IMR-90 (cell line): ENCODE measurements around the gene SPEG. TPM values are rescaled to one million over a fixed set of nuclear protein-coding genes. Genes with fewer than 3 reads are reported as not detected.

Experiments used
- polyA plus RNA-seq, 3 experiments: library from polyadenylated mRNA; depleted of rRNA; stranded (reverse); fragments of >200 nt; gene quantifications; 2 replicates each; pipeline ENCODE4 v1.2.3, GENCODE V29; 2012; ENCODE audit warnings: low replicate concordance in 1 of 3
- total RNA-seq: library from RNA; depleted of rRNA; stranded (reverse); fragments of >200 nt; gene quantifications from 2 replicates; pipeline ENCODE4 v1.2.3, GENCODE V29; 2012; rRNA removed

The SPEG gene
- total and polyA plus RNA-seq, 2 of the 4 experiments (the other 2 are of a cell fraction): 6.8 to 81.6 TPM

Other genes with a start within 250 kb of the SPEG start
- 21.9 and 25.5 TPM in 2 replicates for gene ZFAND2B, start 228.1 kb upstream of the SPEG start, total RNA-seq
- 38.3 and 43.0 TPM in 2 replicates for gene ZFAND2B, start 228.1 kb upstream of the SPEG start, polyA plus RNA-seq (2012; rRNA removed)
- gene ABCB6, start 215.9 kb upstream of the SPEG start, total RNA-seq: 10.8 and 12.5 TPM in 2 replicates
- 24.3 and 24.7 TPM in 2 replicates for gene ABCB6, start 215.9 kb upstream of the SPEG start, polyA plus RNA-seq (2012; rRNA removed)
- 27.8 and 35.1 TPM in 2 replicates for gene ATG9A, start 205.2 kb upstream of the SPEG start, total RNA-seq
- 58.3 and 59.7 TPM in 2 replicates for gene ATG9A, start 205.2 kb upstream of the SPEG start, polyA plus RNA-seq (2012; rRNA removed)
- gene ANKZF1, start 205.0 kb upstream of the SPEG start, total RNA-seq: 18.3 and 18.6 TPM in 2 replicates
- 29.1 and 33.8 TPM in 2 replicates for gene ANKZF1, start 205.0 kb upstream of the SPEG start, polyA plus RNA-seq (2012; rRNA removed)
- 3.6 and 4.1 TPM in 2 replicates for gene GLB1L, start 189.4 kb upstream of the SPEG start, total RNA-seq
- 5.7 and 6.2 TPM in 2 replicates for gene GLB1L, start 189.4 kb upstream of the SPEG start, polyA plus RNA-seq (2012; rRNA removed)
- gene STK16, start 189.4 kb upstream of the SPEG start, total RNA-seq: 35.0 and 44.4 TPM in 2 replicates
- gene STK16, start 189.4 kb upstream of the SPEG start, polyA plus RNA-seq (2012; rRNA removed): 40.3 and 50.1 TPM in 2 replicates
- not detected in 2 replicates for gene TUBA4B, start 181.6 kb upstream of the SPEG start, total RNA-seq
- not detected in 2 replicates for gene TUBA4B, start 181.6 kb upstream of the SPEG start, polyA plus RNA-seq (2012; rRNA removed)
- gene TUBA4A, start 180.9 kb upstream of the SPEG start, total RNA-seq: 21.9 and 26.1 TPM in 2 replicates
- gene TUBA4A, start 180.9 kb upstream of the SPEG start, polyA plus RNA-seq (2012; rRNA removed): 30.3 and 35.6 TPM in 2 replicates
- 30.6 and 43.0 TPM in 2 replicates for gene DNAJB2, start 155.5 kb upstream of the SPEG start, total RNA-seq
- 45.8 and 50.7 TPM in 2 replicates for gene DNAJB2, start 155.5 kb upstream of the SPEG start, polyA plus RNA-seq (2012; rRNA removed)
- gene PTPRN, start 125.4 kb upstream of the SPEG start, total RNA-seq: 4.4 and 5.2 TPM in 2 replicates
- gene PTPRN, start 125.4 kb upstream of the SPEG start, polyA plus RNA-seq (2012; rRNA removed): 21.4 and 22.0 TPM in 2 replicates
- gene RESP18, start 102.1 kb upstream of the SPEG start, total RNA-seq: not detected in 2 replicates
- not detected in 2 replicates for gene RESP18, start 102.1 kb upstream of the SPEG start, polyA plus RNA-seq (2012; rRNA removed)
- gene DNPEP, start 46.9 kb upstream of the SPEG start, total RNA-seq: 74.7 and 89.4 TPM in 2 replicates
- 74.2 and 75.1 TPM in 2 replicates for gene DNPEP, start 46.9 kb upstream of the SPEG start, polyA plus RNA-seq (2012; rRNA removed)
- gene DES, start 16.5 kb upstream of the SPEG start, total RNA-seq: 3.3 and 4.3 TPM in 2 replicates
- 4.0 and 4.9 TPM in 2 replicates for gene DES, start 16.5 kb upstream of the SPEG start, polyA plus RNA-seq (2012; rRNA removed)
- gene GMPPA, start 64.0 kb downstream of the SPEG start, total RNA-seq: 93.0 and 103 TPM in 2 replicates
- gene GMPPA, start 64.0 kb downstream of the SPEG start, polyA plus RNA-seq (2012; rRNA removed): 124 and 134 TPM in 2 replicates
- not detected in 2 replicates for gene ASIC4, start 79.6 kb downstream of the SPEG start, total RNA-seq
- gene ASIC4, start 79.6 kb downstream of the SPEG start, polyA plus RNA-seq (2012; rRNA removed): 0.10 TPM in 1 of 2 replicates, not detected in the other
- gene CHPF, start 109.0 kb downstream of the SPEG start, total RNA-seq: 24.0 and 27.2 TPM in 2 replicates
- 115 and 147 TPM in 2 replicates for gene CHPF, start 109.0 kb downstream of the SPEG start, polyA plus RNA-seq (2012; rRNA removed)
- under 0.01 and 0.18 TPM in 2 replicates for gene TMEM198, start 109.2 kb downstream of the SPEG start, total RNA-seq
- gene TMEM198, start 109.2 kb downstream of the SPEG start, polyA plus RNA-seq (2012; rRNA removed): 2.2 and 3.0 TPM in 2 replicates
- gene OBSL1, start 136.7 kb downstream of the SPEG start, total RNA-seq: 21.4 and 21.5 TPM in 2 replicates
- gene OBSL1, start 136.7 kb downstream of the SPEG start, polyA plus RNA-seq (2012; rRNA removed): 51.2 and 51.8 TPM in 2 replicates
- gene INHA, start 137.5 kb downstream of the SPEG start, total RNA-seq: not detected in 2 replicates
- 0.80 and 0.96 TPM in 2 replicates for gene INHA, start 137.5 kb downstream of the SPEG start, polyA plus RNA-seq (2012; rRNA removed)
- 6.7 and 19.7 TPM in 2 replicates for gene STK11IP, start 163.0 kb downstream of the SPEG start, total RNA-seq
- 14.5 and 22.4 TPM in 2 replicates for gene STK11IP, start 163.0 kb downstream of the SPEG start, polyA plus RNA-seq (2012; rRNA removed)
- gene SLC4A3, start 192.8 kb downstream of the SPEG start, total RNA-seq: 0.90 and 1.1 TPM in 2 replicates
- gene SLC4A3, start 192.8 kb downstream of the SPEG start, polyA plus RNA-seq (2012; rRNA removed): 6.1 and 6.9 TPM in 2 replicates